ENCODE measurements around the gene PRDM16. TPM values are rescaled to one million over a fixed set of nuclear protein-coding genes. Genes with fewer than 3 reads are reported as not detected.

Gene PRDM16
- total and polyA plus RNA-seq, 2 of the 13 experiments (the other 11 are each of a cell fraction or from before 2014, with no cell fraction given), result 0.15 to 0.81 TPM

DNA sequence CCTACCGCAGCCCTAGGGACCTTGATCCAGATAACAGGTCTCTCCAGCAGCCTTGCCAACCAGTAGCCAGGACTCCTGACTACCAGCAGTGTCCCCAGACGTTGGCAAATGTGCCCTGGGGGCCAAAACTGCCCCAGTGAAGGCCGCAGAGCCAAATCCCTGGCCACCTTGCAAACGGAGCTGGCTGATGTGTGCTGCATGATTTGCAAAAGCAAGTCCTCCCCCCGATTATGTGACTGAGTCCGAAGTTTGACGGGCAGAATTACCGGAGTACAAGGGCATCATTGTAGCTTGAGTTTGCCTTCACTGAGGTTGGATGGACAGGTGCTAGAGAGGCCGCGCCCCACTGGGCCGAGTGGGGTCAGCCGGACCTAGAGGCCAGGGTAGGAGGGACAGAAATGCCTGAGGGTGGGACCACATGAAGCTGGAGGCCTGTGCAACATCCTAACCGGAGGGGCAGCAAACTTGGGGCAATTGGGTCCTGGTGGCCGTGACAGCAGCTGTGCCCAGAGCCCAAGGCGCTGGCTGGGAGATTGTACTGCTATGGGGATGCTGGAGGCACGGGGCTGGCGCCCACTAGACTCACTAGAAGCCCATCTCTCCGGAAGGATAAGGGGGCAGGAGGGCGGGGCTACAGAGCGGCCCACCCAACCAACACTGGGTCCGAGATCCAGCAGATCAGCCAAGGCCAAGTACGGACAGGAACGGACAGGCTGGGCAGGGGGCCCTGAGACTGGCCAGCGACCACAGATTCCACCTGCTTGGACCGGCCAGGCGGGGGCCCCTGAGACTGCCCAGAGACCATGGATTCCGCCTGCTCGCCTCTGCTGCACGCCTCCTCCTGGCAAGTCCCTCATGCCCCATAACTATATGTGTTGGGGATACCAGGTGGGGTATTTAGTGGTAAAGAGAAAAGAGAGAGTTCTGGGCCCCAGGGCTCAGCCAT lies 388.2 kb downstream of the PRDM16 start (continued):
- TF ChIP-seq, protein P1, sequence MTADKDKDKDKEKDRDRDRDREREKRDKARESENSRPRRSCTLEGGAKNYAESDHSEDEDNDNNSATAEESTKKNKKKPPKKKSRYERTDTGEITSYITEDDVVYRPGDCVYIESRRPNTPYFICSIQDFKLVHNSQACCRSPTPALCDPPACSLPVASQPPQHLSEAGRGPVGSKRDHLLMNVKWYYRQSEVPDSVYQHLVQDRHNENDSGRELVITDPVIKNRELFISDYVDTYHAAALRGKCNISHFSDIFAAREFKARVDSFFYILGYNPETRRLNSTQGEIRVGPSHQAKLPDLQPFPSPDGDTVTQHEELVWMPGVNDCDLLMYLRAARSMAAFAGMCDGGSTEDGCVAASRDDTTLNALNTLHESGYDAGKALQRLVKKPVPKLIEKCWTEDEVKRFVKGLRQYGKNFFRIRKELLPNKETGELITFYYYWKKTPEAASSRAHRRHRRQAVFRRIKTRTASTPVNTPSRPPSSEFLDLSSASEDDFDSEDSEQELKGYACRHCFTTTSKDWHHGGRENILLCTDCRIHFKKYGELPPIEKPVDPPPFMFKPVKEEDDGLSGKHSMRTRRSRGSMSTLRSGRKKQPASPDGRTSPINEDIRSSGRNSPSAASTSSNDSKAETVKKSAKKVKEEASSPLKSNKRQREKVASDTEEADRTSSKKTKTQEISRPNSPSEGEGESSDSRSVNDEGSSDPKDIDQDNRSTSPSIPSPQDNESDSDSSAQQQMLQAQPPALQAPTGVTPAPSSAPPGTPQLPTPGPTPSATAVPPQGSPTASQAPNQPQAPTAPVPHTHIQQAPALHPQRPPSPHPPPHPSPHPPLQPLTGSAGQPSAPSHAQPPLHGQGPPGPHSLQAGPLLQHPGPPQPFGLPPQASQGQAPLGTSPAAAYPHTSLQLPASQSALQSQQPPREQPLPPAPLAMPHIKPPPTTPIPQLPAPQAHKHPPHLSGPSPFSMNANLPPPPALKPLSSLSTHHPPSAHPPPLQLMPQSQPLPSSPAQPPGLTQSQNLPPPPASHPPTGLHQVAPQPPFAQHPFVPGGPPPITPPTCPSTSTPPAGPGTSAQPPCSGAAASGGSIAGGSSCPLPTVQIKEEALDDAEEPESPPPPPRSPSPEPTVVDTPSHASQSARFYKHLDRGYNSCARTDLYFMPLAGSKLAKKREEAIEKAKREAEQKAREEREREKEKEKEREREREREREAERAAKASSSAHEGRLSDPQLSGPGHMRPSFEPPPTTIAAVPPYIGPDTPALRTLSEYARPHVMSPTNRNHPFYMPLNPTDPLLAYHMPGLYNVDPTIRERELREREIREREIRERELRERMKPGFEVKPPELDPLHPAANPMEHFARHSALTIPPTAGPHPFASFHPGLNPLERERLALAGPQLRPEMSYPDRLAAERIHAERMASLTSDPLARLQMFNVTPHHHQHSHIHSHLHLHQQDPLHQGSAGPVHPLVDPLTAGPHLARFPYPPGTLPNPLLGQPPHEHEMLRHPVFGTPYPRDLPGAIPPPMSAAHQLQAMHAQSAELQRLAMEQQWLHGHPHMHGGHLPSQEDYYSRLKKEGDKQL (CRISPR knock-in tag; IDR thresholded peaks at IDR 0.05; ENCODE audit: low read depth), result no peak
- no peak for TF ChIP-seq KAT8 (CRISPR knock-in tag; IDR thresholded peaks at IDR 0.05)
- TF ChIP-seq, protein P2, sequence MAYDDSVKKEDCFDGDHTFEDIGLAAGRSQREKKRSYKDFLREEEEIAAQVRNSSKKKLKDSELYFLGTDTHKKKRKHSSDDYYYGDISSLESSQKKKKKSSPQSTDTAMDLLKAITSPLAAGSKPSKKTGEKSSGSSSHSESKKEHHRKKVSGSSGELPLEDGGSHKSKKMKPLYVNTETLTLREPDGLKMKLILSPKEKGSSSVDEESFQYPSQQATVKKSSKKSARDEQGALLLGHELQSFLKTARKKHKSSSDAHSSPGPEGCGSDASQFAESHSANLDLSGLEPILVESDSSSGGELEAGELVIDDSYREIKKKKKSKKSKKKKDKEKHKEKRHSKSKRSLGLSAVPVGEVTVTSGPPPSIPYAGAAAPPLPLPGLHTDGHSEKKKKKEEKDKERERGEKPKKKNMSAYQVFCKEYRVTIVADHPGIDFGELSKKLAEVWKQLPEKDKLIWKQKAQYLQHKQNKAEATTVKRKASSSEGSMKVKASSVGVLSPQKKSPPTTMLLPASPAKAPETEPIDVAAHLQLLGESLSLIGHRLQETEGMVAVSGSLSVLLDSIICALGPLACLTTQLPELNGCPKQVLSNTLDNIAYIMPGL (CRISPR knock-in tag; IDR thresholded peaks at IDR 0.05; ENCODE audit: borderline replicate concordance in 1 of 2, low read depth in 1 of 2), result peak; percentile 21 to 64; a peak in 1 of 4 replicates
- no peak for TF ChIP-seq SAFB2 (CRISPR knock-in tag; IDR thresholded peaks at IDR 0.05; ENCODE audit: borderline replicate concordance, low read depth)
- TF ChIP-seq NFATC3 (CRISPR knock-in tag; IDR thresholded peaks at IDR 0.05), result no peak
- TF ChIP-seq MAFK (conservative IDR thresholded peaks at IDR 0.05 in 1 of 2, IDR thresholded peaks at IDR 0.05 in 1 of 2; ENCODE audit: low read length in 2 of 2), result no peak
- no peak for TF ChIP-seq ZNF367 (CRISPR knock-in tag; IDR thresholded peaks at IDR 0.05; ENCODE audit: borderline replicate concordance)
- TF ChIP-seq XBP1 (CRISPR knock-in tag; IDR thresholded peaks at IDR 0.05), result no peak
- no peak for TF ChIP-seq NFKB2 (CRISPR knock-in tag; IDR thresholded peaks at IDR 0.05; ENCODE audit: borderline replicate concordance)
- TF ChIP-seq, protein P3, sequence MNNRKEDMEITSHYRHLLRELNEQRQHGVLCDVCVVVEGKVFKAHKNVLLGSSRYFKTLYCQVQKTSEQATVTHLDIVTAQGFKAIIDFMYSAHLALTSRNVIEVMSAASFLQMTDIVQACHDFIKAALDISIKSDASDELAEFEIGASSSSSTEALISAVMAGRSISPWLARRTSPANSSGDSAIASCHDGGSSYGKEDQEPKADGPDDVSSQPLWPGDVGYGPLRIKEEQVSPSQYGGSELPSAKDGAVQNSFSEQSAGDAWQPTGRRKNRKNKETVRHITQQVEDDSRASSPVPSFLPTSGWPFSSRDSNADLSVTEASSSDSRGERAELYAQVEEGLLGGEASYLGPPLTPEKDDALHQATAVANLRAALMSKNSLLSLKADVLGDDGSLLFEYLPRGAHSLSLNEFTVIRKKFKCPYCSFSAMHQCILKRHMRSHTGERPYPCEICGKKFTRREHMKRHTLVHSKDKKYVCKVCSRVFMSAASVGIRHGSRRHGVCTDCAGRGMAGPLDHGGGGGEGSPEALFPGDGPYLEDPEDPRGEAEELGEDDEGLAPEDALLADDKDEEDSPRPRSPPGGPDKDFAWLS (CRISPR knock-in tag; IDR thresholded peaks at IDR 0.05; ENCODE audit: borderline replicate concordance), result no peak
- no peak for TF ChIP-seq ZNF33A (CRISPR knock-in tag; IDR thresholded peaks at IDR 0.05; ENCODE audit: borderline replicate concordance)
- TF ChIP-seq CSRNP1 (CRISPR knock-in tag; IDR thresholded peaks at IDR 0.05), result no peak
- peak; percentile 85 for TF ChIP-seq ZBTB7B (CRISPR knock-in tag; IDR thresholded peaks at IDR 0.05)
- TF ChIP-seq HDAC6 (IDR thresholded peaks at IDR 0.05; ENCODE audit: low read depth, low read length), result no peak
- no peak for TF ChIP-seq ZMYM2 (CRISPR knock-in tag; IDR thresholded peaks at IDR 0.05)
- TF ChIP-seq KLF16 (CRISPR knock-in tag; IDR thresholded peaks at IDR 0.05), result no peak
- no peak for TF ChIP-seq SP1 (IDR thresholded peaks at IDR 0.05)
- TF ChIP-seq SP1 (CRISPR knock-in tag; IDR thresholded peaks at IDR 0.05), result no peak
